NCI-H1092 treated with DMSO at 0.1 percent for 48 hours (cell line): ENCODE data around the gene TSLP.
A peak's percentile ranks its signal among the peaks of the same experiment; 100 is the strongest.

Experiments used
- DNase-seq: peaks from one replicate; lab custom pipeline; 2025; lab: John Stamatoyannopoulos, UW

Gene TSLP

GRCh38 chr5:111071413-111071812 lies at the start of gene TSLP:
Gene TSLP (plus strand): TSS chr5:111071713. CDS start chr5:111071891, 178 bp downstream.
- no peak for DNase-seq

- no peak for DNase-seq
Measured at GRCh38 chr5:111022301-111022700, 49.2 kb upstream of the TSLP start.

- DNase-seq = no peak
Measured at GRCh38 chr5:111028865-111029264, 42.6 kb upstream of the TSLP start.

GRCh38 chr5:111043712-111044506 lies 27.6 kb upstream of the TSLP start:
- no peak for DNase-seq

GRCh38 chr5:111058064-111058463 lies 13.4 kb upstream of the TSLP start:
- DNase-seq = no peak

- no peak for DNase-seq
Measured at GRCh38 chr5:111060169-111060568, 11.3 kb upstream of the TSLP start.

GRCh38 chr5:111061618-111062017 lies 9.9 kb upstream of the TSLP start:
- DNase-seq = no peak

- no peak for DNase-seq
Measured at GRCh38 chr5:111063709-111064322, 7.7 kb upstream of the TSLP start.

- no peak for DNase-seq
Measured at GRCh38 chr5:111066261-111066938, 5.1 kb upstream of the TSLP start.

- DNase-seq = no peak
Measured at GRCh38 chr5:111068213-111068612, 3.3 kb upstream of the TSLP start.

GRCh38 chr5:111069839-111070238 lies 1.7 kb upstream of the TSLP start:
- no peak for DNase-seq

GRCh38 chr5:111070272-111071134 lies 1.0 kb upstream of the TSLP start:
- DNase-seq = no peak

GRCh38 chr5:111072949-111073682 lies 1.6 kb downstream of the TSLP start:
- DNase-seq = peak; percentile 12

- no peak for DNase-seq
Measured at GRCh38 chr5:111074244-111074643, 2.7 kb downstream of the TSLP start.

GRCh38 chr5:111075520-111075919 lies 4.0 kb downstream of the TSLP start:
- DNase-seq = no peak

GRCh38 chr5:111076091-111076490 lies 4.6 kb downstream of the TSLP start:
- DNase-seq = no peak

- DNase-seq = no peak
Measured at GRCh38 chr5:111077678-111078077, 6.2 kb downstream of the TSLP start.

- no peak for DNase-seq
Measured at GRCh38 chr5:111079846-111080245, 8.3 kb downstream of the TSLP start.

GRCh38 chr5:111083323-111083722 lies 11.8 kb downstream of the TSLP start:
- no peak for DNase-seq

- DNase-seq = peak; percentile 81
Measured at GRCh38 chr5:111092062-111092853, 20.7 kb downstream of the TSLP start, which contains the start of gene WDR36. Gene WDR36 (plus strand): TSS chr5:111092348. CDS start chr5:111092457, 109 bp downstream.
